Fibroblast of the conjunctiva (primary cell): ENCODE data around the gene RIPK4.
"Not testable (repeated sequence)": the region's sequence is repeated elsewhere in the genome, so short reads cannot be mapped to it uniquely, and the experiment has no call there.

Experiments used
- DNase-seq: peaks from one replicate; pipeline ENCODE4 v3.0.0-alpha.2; 2010; ENCODE audit warnings: low read depth

The RIPK4 gene

DNA sequence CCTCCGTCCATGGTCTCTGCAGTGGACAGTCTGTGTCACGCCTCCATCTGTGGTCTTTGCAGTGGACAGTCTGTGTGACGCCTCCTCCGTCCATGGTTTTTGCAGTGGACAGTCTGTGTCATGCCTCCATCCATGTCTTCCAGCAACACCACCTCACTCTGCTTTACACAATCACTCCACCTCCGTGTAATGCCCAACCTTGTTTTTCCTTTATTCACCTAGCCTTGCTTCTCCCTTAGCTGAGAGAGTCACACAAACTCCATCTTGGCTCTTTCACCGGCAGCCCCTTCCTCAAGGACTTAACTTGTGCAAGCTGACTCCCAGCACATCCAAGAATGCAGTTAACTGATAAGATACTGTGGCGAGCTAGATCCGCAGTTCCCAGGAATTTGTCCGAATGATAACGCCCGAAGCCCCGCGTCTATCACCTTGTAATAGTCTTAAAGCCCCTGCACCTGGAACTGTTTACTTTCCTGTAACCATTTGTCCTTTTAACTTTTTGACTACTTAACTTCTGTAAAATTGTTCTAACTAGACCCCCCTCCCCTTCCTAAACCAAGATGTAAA is 52.5 kb downstream of the RIPK4 start:
- DNase-seq: not testable (repeated sequence)

DNA sequence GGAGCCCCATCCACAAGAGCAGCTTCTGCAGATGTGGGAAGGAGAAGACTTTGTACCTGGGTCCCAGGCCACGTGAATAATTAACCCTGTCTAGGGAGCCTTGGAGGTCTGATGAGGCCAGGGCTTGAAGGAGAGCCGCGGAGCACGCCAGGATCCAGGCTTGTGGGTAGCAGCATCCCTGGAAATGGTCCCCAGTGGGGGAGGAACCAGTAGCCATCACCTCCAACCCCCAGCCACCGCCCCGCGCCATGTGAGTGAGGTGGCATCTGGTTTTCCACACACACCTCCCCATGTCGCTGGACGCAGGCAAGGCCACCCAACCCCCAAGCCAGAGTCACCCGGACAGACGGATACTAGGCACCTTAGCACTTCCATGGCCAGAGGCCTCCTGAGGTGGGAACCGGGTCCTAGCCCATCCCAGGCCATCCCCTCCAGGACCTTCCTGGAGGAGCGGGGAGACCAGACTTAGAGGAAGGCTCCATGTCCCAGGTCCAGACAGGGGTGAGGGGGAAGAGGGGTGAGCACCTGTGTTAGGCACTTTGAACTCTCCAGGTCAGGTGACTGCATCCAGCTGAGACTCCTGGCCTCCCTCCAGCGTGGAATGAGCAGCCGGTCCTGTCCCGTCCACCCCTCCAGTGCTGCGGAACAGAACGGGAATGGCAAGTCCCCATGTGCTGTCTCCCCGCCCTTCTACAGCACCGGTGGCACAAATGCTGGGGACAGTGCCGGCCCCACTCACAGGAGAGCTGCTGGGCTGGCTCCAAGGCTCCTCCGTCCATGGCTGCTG is 53.2 kb downstream of the RIPK4 start:
- no peak for DNase-seq

DNA sequence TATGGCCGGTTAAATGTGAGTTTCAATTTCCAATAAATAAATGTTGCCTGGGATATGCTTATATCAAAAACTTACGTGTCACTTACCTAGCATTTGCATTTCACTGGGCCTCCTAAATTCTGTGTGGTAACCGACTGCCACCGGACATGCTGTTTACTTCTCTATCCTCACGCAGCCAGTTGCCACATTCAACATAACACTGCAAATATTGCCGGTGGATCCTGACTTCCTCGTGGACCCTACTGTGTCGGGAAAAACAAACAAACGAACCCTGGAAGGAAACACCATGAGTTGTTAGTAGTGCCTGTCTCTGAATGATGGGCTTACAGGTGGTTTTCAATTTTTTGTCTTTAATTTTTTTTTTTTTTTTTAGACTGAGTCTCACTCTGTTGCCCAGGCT is 54.1 kb downstream of the RIPK4 start:
- no peak for DNase-seq

DNA sequence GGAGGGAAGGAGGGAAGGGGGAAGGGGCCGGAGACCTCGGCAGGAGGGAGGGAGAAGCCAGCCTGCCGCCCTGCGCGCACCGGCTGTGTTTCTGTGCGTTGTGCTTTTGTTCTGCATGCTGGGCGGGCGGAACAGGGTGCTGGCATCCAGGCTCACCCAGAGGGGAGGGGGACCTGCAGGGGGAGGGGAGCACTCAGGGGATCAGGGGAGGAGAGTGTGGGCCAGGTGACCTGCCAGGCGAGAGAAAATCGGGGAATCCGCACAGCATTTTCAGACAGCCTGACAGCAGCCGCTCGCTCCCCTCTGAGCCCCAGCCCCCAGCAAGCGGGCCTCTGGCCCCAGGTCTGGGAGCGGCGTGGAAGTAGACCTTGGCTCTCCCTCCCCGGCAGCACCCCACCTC is 54.7 kb downstream of the RIPK4 start:
- no peak for DNase-seq

DNA sequence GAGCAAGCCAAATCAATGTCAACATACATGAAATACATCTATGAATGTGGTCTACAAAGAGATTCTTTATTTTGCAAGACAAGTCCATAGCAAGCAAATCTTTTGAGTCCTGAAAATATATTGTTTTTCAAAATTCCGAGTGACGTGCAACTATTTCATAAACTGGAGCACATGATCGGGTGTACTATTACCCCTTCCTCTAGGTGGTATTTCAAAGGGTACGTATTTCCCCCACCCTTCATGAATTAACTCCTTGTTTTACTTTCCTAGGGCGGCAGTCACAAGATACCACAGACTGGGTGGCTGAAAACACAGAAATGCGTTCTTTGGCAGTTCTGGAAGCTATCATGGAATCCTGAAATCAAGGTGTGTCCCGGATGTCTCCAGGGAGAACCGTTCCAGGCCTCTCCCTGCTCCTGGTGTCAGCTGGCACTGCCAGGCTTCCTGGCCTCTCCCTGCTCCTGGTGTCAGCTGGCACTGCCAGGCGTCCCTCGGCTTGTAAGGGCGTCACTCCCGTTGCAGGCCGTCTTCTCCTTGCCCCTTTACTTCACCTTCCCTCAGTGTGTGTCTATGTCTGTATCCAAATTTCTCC is 55.3 kb downstream of the RIPK4 start:
- no peak for DNase-seq

DNA sequence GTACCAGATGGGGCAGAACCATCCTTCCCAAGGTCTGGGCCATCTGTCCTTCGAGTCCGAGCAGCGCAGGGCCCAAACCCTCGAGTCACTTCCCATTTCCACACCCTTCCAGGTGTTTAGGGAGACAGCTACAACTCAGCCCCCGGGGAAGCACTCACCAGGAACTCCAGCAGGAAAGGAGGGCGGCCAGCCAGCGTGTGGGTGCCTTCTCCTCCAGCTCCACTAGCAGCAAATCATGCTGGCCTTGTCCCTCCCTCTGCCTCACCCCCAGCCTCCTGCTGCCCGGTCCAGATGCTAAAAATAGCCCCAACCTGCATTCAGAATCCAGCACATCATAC is 56.1 kb downstream of the RIPK4 start:
- no peak for DNase-seq

DNA sequence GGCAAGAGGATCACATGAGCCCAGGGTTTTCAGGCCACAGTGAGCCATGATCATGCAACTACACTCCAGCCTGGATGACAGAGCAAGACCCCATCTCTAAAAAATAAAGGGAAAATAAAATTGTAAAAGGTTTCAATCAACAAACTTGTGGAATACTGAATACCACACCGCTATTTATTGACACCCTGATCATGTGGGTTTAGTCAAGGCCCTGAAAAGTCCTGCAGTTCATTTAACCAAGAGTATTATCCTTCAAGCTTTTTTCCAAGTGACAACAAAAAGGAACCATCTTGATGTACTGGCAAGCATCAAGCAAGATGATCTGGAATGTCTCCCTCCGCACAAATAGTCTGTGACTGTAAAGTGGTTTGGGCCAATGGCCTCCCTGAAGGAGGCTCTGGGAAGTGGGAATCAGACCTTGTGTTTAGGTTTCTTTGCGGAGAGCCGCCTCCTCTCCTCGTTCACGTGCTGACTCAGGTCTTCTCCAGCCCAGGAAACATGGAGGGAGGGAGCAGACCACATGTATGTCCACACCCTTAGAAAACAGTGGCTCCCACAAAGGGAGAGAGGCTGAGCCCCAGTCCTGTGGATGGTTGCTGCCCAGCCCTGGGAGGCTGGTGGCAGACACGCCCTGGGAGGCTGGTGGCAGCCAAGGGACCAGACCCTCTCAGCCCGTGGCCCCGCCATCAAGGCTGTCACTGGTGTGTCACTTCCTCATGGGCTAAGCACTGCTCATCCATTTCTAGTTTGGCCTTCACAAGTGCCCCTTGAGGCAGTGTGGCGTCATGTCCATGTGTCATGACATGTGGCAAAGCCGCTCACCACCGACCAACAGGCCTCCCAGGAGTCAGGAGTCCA is 56.7 kb downstream of the RIPK4 start:
- no peak for DNase-seq

DNA sequence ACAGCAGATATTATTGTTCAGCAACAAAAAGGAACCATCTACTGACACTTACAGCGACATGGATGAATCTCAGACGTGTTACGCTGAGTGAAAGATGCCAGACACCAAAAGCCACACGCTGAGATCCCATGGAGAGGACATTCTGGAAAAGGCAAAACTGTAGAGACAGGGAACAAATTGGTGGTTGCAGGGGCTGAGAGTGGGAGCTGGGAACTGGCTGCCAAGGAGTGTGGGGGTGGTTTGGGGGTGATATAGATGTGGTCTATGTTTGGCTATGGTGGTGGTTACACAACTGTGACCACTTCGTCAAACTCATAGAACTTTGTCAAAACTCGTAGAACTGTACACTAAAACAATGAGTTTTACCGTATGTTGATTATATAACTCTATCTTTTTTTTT is 57.7 kb downstream of the RIPK4 start:
- DNase-seq: no peak

DNA sequence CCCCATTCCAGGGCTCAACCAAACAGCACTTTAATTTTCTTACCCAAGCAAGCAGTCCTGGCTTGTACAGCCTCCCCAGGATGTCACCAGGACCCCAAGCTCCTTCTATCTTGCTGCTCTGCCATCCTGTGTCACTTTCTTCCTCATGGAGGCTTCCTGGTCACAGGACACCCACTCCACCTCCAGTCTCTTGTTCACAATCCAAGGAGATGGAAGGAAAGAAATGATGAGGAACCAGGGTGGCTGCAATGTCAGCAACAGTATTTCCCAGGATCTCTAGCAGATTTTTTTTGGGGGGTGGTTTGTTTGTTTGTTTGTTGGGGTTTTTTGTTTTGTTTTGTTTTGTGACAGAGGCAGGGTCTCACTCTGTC is 58.9 kb downstream of the RIPK4 start:
- DNase-seq: no peak

DNA sequence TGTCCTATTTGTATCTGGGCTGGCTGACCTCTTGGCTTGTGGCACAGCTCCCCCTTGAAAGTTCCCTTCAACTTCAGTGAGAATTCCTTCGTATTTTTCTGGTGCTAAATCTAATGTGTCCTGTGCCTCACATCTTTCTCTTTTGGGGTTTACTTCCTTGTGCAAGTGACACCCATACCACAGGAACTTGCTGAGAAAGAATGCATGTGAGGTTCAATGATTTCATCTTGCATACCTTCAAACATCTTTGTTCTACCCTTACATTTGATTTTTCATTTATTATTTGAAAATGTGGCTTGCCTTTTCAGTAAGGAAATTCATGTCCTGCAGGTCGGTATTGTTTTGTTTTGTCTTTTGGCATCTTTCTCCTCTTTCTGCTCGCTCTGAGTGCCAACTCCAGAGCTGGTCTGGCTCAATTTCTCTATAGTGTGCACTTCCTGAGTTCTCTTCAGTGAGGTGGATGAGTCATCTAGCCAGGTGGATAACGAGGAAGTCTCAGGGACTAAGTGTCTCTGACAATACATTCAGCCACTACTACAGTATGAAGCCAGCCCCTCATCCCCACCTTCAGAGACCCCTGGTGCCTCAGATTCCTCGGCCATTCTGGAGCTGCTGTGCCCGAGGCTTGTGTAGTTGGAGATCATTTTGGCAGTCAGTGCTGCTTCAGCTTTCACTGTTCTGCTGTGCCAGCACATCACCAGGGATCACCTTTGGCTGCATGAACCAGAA is 59.5 kb downstream of the RIPK4 start:
- no peak for DNase-seq

DNA sequence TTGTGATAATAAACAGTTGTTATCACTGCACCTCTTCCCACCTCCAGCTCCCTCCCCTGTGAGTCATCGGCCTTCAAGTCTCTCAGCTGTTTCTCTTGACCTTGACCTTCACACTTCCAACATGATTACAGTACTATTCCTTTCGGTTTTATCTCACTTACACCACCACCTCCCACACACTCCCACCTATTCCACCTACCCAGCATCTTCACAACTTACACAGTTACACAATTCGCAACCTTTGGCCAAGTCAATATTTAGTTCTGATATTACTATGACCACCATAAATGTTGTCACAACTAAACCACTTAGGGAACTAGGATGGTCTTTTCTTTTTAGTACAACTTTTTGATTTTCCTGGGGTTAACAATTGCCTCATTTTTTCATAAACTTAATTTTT is 60.2 kb downstream of the RIPK4 start:
- no peak for DNase-seq

DNA sequence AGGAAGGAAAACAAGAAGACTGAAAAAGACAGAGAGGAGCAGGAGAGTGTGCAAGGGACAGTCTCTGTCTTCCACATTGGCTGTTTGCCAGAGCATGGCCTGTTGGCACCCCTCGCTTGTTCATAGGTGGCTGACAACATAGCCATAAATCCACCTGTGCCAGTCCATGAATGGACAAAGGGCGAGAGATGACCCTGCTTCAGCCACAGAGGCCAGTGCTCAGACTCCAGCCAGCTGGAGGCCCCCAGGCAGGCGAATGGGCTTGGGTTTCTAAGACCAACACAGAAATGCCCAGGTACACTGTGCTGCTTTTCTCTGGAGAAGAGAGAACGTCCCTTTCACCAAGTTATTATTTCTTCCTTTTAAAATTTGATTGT is 60.6 kb downstream of the RIPK4 start:
- no peak for DNase-seq

DNA sequence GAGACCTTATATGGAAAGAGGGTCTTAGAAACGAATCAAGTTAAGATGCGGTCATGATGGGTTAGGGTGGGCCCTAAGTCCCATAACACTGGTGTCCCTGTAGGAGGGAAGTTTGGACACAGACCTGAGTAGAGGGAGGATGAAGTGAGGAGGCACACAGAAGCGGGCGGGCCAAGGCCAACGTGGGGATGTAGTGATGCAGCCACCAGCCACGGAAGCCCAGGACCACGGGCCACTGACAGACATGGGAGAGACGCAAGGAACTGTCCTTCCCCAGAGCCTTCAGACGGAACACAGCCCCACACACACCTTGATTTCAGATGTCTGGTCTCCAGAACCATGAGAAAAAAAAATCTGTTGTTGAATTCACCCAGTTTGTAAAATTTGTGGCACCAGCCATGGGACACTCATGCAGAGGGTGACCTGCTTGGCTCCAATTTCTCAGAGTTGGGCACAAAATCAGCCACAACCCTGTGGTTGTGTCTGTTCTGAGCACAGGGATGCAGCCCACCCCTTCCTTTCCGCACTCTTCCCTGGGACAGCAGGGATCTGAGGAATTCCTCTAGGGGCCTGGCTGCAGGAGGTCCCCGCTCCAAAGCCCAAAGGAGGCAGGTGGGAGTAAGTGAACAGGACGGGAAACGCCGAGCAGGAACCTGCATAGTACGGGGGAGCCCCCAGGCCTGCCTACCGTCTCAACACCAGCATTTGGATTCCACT is 61.1 kb downstream of the RIPK4 start:
- no peak for DNase-seq

DNA sequence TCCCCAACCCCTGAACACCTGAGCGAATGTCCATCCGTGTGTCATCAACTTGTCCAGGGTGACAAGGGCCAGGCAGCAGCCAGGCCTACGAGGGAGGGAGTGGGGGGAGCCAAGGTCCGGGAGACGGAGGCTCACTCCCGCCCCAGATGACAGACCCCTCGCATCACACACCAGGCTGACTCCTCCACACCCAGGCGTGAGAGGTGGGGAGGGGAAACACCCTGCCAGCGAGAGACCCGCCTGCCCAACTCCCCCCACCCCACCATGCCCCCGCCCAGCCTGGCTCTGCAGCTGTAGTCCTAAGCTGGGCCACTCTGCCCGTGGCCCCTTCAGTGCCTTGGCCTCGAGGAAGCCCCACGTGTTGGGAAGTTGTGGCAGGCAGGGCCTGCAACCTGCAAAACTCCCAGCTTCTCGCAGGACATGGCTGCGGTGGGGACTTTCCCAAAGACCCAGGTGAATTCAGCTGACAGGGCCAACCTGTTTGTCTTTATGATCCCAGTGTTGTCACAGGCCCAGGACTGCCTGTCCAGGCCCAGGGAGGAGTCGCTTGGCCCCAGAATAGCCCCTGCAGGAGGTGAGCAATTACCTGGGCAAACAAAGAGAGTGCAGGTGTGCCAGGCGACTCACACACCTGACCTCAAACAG is 62.9 kb downstream of the RIPK4 start:
- no peak for DNase-seq

DNA sequence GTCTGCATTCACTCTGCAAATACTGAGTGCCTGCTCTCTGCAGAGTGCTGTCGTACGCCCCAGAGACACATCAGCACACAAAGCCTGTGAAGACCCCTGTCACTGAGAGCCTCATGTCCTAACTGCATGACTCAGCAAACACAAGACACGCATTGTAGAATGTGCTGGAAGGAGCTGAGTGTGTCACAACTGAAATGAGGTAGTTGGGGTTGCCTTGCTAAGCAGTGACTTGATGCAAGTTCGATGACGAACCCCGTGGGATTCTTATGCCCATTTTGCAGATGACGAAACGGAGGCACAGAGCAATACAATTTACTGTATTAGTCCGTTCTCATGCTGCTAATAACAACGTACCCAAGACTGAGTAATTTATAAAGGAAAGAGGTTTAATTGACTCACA is 65.1 kb downstream of the RIPK4 start:
- no peak for DNase-seq

DNA sequence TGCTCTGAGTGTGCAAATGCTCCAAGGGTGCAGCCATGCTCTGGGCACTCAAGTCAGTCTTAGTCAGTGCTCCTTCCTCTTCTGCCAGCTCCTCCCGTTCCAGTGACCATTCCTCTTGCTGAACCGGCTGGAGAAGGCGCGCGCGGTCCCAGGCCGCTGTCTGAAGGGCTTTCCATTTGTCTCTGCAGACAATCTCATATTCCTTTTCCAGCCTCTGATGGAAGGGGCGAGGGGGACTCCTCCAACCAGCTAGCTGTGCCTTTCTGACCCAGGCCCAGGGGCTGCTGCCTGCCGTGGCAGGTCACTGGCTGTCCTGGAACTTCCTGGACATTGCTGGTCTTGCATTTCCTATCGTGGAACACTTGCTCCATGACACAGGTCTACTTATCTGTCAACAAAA is 67.5 kb downstream of the RIPK4 start:
- no peak for DNase-seq

DNA sequence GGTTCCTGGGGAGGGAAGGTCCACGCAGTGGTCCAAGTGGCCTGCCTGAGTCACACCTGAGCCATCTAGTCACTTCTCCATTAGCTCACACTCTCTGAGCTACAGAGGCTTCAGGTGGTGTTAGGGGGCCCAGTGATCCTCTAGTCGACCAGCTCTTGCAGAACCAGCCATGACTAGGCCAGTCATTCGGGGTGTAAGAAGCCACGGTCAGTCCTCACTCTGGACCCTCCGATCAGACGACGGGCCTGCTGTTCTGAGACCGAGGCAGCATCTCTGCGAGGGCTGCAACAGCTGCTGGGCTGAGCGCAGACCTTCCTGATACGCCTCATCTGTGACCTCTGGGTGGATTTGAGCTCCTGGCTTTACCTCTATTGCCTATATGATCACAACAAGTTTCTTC is 68.8 kb downstream of the RIPK4 start:
- DNase-seq: no peak

DNA sequence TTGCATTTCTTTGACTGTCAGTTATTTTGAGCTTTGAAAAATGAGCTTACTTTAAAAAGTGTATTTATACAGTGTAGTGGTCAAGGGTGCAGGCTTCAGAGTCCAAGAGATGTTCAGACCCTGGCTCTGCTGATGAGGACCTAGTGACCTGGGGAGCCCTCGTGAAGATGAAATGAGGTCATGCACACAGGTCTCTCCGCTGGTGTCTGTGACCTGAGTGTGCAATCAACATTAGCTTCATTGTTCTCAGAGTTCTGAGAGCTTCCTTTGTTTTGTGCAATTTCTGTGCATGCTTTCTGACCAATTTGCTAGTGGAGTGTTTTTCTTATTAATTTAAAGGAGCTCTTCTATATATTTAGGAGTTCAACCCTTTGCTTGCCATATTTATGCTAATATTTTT is 71.3 kb downstream of the RIPK4 start:
- no peak for DNase-seq

DNA sequence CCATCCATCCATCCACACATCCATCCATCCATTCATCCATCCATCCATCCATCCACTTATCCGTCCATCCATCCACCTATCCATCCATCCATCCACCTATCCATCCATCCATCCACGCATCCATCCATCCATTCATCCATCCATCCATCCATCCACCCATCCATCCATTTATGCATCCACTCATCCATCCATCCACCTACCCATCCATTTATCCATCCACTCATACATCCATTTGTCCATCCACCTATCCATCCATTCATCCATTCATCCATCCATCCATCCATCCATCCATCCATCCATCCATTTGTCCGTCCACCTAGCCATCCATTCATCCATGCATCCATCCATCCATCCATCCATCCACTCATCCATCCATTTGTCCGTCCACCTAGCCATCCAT is 72.8 kb downstream of the RIPK4 start:
- DNase-seq: not testable (repeated sequence)

DNA sequence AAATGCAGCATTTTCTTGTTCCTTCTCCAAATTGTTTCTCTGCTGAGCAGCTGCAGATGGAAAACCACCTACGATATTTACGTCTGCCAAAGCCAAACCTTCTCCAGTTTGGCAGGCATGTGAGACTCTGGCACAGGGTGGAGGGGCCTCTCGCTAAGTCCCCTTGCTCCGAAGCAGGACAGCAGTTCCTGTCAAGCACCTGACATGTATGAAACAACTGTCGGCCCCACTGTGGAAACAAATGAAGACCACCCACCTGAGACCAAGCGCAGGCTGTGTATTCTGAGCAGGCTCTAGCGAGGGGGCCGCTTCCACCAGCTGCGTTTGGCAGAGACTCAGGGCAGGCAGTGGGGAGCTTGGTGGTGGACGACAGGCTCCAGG is 74.7 kb downstream of the RIPK4 start:
- no peak for DNase-seq
